NOMO-1 (cell line): ENCODE results near the gene ZNF584.

Experiments used
- DNase-seq, 2 experiments: peaks; one replicate each; lab custom pipeline; 2025; ENCODE audit not compliant: unreplicated experiment in 2 of 2; lab: John Stamatoyannopoulos, UW

ZNF584 gene

DNA sequence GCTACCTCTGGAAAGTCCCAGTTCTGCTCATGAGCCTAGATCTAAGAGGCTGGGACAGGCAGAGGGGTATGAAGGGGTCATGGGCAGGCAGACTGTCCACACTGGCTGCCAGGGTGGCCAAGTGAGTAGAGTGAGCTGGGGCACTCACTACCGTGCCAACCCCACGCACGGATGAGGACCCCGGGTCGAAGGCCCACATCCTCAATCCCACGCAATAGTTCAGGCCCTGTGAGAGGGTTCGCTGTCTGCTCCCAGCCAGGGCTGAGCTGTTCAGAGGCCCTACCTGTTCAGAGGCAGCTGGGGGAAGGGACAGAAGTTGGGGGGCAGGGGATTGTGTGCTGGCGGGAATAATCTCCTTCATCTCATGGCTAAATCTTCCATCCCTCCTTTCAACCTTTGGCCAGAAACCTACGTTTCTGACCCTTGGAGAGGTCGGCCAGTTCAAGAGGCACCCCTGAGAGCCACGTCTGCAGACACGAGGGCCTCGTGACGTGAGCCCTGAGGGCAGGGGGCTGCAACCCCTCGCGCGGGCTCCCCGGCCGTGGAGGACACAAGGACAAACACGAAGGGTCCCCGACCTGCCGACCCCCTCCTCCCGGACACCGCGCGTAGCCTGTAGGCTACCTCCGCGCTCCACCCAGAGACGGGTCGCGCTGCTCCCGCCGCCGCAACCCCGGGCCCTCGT is 22.4 kb upstream of the ZNF584 start:
- no peak for DNase-seq

DNA sequence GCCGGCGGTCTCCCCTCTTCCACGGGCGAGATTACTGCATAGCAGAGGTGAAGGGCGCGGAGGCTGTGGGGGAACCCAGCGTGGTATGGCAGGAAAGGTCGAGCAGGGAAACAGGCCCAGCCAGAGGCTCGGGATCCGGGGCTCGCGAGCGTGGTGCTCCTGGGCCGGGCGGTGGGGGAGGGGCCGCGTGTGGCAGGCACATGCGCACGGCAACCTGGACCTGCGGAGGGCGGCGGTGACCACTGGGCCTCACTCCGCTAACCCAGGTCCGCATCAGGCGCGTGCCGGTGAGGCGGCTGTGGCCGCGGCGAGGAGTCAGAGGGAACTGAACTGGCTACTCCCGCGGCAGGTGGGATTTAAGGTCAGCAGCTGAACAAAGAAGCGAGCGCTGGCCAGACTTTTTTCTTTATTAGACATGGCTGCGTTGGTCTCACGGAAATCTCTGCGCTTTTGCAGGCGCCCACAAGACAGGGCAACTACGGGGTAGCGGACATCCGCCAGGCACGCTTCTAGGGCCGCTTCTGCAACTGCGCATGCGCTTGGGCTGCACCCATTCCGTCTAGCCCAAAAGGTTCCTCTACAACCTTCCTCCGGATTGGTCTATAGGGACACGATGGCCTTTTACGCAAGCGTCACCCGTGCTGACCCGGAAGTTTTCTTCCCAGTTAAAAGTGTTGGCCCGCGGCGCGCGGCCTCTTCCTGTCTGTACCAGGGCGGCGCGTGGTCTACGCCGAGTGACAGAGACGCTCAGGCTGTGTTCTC is 21.7 kb upstream of the ZNF584 start, which contains the start of gene RPS5:
Gene RPS5, plus strand, starts transcription at position 694 of the 762 bp plus-strand sequence. CDS start 869 bp downstream, outside the sequence.
- peak; percentile 95 to 98 for DNase-seq

DNA sequence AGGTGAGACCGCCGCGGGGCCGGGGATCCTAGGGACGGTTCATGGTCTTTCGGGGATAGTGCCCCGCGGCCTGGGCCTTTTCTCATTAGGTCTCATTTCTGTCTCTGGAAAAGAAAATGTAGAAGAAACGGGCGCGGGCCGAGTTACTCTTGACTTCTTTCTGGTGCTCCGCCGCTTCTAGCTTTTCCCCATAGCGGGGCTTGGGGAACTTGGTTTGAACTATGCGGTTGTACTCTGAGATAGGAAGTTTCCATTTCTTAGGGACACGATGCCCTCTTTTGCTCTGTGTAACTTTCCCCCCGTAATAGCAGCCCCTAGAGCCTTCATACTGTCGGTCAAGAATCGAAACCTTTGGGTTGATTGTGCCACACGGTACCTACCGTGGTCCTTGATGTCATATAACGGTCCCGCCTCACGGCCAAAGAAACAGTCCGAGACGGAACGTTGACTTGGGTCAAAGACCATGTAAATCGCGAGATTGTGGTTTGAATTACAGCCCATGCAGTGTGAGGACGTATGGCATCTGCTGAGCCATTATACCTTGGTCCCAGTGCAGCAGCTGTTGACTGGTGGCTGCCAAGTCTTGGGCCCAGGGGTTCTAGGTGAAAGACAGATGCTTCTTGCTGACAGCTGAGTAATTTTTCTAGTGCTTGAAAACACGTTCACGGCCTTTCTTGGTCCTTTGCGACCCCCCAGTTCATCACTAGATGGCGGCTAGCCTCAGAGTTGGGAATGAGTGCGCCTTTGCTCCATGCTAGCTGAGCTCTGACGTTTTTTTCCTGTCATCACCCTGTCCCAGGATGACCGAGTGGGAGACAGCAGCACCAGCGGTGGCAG is 20.9 kb upstream of the ZNF584 start:
- DNase-seq, result no peak

DNA sequence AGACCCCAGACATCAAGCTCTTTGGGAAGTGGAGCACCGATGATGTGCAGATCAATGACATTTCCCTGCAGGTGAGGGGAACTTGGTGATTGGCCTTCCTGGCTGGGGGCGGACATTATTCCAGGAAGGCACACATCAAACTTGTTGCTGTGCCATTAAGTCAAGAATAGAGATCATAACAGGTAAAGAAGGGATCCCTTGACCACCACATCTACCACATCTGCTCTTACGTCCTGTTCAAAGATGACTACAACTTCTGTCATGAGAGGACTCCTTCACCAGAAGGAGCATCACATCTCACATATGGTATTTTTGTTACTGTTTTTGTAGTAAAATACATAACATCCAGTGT is 20.3 kb upstream of the ZNF584 start:
- DNase-seq, result no peak

DNA sequence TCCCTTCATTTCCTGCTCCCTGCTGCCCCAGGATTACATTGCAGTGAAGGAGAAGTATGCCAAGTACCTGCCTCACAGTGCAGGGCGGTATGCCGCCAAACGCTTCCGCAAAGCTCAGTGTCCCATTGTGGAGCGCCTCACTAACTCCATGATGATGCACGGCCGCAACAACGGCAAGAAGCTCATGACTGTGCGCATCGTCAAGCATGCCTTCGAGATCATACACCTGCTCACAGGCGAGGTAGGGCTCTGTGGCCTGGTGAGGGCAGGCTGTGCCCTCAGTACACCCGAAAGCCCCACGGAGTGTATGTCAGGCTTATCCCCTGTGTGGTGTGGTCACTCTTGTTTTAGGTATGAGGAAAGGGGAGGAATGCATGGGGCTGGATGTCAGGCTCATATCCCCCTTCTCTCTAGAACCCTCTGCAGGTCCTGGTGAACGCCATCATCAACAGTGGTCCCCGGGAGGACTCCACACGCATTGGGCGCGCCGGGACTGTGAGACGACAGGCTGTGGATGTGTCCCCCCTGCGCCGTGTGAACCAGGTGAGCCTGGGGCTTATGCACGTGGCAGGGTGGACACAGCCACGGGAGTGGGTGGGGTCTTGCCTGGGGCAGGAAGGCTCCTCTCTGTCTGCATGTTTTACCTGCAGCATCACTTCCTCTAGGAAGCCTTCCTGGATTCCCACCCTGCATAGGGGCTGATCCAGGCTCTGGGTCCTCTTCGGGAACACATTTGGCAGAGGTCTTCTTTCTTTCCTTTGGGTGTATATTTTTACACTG is 15.3 kb upstream of the ZNF584 start:
- DNase-seq, result no peak

DNA sequence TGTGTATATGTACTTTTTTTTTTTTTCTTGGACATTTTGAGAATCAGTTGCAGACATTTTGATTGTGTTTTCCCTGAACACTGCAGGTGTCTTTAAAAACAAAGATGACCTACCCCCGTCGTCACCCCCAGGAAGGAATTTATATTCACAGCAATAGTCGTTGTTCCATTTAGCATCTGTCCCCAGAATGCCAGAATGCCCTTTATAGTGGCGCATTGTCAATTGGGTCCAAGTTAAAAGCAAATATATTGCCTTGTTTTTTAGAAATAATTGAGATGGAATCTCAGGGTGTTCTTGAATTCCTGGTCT is 14.8 kb upstream of the ZNF584 start:
- no peak for DNase-seq

DNA sequence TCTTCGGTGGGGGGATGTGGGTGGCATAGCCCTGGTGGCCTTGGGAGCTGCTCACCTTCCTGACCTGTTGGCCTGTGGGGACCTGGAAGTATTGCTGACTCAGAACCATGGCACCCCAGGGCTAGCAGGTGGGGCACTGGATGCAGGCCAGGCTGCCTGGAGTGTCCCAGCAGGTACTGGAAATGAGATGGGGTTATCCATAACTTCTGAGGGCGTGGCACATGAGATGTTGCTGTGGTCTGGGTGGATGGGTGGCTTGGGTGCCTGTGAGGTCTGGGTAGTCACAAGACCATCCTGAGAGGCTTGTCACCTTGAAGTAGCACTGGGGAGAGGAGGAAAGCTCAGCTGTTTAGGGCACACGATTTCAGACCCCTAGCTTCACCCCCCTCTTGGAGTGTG is 13.6 kb upstream of the ZNF584 start:
- DNase-seq, result no peak

DNA sequence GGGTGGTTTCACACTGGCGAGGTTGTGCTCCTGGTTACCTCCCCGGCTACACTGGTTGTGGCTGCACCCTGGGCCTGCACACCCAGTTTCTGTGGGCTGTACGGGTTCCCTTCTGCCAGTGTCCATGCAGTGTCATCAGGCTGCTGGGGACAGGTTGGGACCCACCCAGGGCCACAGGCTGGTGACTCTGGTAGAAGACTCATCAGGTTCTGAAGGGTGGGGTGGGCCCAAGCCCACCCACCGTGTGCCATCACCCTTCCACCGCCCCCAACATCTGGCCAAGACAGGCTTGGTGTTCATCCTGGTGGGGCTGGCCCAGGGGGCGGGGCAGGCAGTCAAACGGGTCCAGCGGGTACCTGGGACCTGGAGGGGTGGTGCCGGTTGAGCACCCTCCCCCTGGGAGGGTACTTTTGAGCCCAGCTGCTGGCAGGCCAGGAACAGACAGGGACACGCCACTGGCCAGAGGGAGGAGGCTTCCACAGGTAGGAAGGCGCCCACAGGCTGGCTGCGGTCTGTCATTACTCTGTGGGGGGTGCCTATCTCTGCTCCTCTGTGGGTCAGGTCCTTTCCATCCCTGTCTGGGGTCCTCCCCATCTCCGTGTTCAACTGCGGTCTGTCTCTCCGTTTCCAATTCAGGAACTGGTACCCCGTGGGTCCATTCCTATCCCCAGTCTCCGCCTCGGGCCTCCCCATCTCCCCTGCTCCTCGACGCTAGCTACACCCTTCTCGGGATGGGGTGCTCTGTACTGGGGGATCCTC is 13.1 kb upstream of the ZNF584 start, which contains the start of gene RNF225:
Gene RNF225, plus strand, starts transcription at position 437 of the 759 bp plus-strand sequence. CDS start 434 bp downstream, outside the sequence.
- DNase-seq, result no peak

DNA sequence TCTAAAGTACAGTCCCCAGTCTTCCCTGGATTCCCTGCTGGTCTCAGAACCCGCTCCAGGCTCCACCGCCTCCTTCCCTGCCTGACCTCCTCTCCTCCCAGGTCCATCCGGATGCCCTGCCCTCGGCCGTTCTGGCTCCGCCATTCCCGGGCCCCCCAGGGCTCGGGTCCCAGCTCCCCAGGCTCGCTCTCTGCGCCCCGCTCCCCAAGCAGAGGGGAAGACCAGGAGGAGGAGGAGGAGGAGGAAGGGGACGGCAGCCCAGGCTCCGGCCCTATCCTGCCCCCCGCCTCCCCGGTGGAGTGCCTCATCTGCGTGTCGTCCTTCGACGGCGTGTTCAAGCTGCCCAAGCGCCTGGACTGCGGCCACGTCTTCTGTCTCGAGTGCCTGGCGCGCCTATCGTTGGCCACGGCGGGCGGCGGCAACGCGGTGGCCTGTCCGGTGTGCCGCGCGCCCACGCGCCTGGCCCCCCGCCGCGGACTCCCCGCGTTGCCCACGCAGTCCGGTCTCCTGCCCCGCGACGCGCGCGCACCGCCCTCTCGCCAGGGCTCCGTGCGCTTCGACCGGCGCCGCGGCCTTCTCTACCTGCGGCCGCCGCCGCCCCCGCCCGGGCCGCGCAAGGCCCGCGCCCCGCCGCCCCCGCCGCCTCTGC is 12.3 kb upstream of the ZNF584 start:
- DNase-seq, result no peak

DNA sequence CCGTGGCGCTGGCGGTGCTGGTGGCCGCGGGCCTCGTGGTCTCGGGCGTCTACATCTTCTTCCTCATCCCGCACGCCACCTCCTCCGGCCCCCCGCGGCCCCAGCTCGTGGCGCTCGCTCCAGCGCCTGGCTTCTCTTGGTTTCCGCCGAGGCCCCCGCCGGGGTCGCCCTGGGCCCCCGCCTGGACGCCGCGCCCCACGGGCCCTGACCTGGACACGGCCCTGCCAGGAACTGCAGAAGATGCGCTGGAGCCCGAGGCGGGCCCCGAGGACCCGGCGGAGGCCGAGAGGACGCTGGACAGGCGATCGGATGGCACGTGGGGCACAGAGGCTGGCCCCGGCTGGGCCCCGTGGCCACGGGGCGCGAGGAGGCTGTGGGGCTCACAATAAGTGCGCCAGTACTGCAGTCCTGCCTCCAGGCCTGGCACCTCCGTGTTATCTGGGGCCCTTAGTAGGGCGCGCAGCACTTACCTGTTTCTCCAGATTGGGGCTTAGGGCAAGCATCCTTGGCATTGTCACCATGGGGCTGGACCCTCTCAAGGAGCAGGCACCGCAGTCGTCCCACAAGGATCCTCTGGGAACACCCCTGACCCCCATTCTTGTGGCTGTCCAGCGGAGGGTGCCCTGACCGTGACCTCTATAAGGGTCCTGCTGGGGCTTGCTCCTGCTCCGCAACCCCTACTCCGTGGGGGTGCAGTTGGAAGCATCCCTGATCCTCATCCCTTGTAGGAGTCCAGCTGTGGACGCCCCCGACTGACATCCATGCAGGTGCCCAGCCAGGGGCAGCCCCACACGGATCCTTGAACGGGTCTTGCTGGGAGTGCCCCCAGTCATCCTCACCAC is 11.5 kb upstream of the ZNF584 start:
- no peak for DNase-seq

DNA sequence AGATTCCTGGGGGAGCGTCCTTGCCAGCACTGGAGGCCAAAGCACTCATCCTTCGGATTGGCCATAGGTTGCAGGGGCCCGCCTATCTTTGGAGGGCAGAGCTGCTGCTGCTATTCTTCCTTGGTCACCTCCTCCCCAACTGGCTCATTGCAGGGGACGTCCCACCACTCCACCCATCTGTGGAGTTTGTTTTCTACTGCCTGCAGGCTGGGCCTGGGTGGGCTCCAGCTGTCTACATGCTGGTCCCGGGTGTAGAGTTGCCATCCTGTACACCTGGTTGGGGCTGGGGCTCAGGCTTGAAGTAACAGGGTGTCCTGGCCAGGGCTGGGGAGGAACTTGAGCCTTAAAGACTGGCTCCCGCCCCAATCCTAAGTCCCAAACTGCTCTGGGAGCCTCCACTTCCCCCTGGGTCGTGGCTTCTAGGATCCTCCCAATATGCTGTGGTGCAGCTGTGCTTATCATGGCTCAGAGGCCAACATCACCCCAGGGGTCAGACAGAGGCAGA is 10.9 kb upstream of the ZNF584 start:
- no peak for DNase-seq

DNA sequence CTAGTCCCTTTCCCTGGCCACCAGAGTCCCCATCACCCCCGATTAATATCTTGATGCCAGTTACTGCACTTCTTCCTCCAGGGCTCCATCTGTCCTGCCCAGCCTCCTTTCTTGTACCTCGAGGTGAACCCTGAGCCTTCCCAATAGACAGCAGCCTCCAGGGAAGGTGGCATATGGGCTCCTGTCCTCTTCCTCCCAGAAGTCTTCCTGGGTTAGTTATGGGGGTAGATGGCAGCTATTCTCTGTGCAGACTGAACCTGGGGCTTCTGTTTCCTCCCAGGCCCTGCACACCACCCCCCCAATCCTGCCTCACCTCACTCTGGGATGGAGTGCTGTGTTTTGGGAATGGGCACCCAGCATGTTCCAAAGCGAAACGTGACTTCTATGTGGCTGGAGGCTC is 10.4 kb upstream of the ZNF584 start:
- DNase-seq, result no peak

DNA sequence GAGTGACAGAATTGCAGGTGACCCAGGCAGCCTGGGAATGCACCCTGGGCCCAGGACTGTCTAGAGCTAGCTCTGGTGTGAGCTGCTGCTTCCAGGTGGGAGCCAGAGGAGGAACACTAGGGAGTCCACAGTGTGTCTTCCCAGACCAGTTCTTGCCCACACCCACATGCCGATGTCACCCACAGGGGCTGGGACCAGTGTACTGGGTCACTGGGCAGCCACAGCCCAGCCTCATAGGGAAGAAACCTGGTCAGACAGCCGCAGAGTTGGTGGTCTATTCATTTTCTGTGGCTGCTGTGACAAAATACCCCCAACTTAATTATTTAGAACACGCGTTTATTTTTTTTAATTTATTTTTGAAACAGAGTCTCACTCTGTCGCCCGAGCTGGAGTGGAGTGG is 9.9 kb upstream of the ZNF584 start:
- no peak for DNase-seq

DNA sequence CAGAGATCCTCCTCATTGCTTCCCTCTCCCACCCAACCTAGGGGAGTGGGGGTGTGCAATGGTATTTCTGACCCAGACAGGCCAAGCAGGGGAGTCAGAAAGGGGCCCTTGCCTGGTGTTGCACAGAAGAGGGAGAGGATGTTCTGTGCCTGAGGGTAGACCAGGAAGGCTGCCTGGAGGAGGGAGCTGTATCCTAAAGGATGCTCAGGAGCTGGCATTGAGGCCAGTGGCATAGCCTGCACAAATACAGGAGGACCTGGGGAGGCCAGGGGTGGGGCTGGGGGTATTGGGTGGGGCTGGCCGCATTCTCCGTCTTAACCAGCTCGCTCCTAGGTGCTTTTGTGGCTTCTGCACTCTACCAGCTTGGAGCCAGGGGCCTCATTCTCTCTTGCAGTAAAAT is 8.5 kb upstream of the ZNF584 start:
- no peak for DNase-seq

DNA sequence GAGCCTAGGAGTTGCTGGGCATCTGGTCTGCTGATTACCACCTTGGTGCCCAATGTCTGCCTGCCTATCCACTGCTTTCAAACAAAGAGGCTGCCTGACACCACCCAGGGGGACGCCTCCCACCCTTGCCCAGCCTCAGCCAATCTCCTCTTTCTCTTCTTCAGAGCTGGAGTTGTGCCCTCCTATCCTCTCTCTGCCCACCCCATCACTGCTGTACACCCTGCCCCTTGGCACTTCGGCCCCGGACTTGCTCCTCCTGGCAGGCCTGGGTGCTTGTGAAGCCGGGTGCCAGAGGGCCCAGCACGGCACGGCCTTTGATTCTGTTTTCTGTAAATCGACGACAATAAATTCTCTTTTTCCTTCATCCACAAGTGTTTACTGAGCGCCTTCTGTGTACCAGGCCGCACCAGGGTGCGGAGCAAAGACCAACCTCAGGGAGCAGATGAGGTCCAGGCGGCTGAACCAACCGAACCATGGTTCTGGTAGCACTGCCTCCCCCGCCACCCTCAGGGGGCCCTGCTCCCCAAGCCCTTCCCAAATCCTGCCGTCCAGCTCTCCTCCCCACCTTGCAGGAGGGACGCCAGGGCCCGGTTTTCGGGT is 8.0 kb upstream of the ZNF584 start:
- DNase-seq, result no peak

DNA sequence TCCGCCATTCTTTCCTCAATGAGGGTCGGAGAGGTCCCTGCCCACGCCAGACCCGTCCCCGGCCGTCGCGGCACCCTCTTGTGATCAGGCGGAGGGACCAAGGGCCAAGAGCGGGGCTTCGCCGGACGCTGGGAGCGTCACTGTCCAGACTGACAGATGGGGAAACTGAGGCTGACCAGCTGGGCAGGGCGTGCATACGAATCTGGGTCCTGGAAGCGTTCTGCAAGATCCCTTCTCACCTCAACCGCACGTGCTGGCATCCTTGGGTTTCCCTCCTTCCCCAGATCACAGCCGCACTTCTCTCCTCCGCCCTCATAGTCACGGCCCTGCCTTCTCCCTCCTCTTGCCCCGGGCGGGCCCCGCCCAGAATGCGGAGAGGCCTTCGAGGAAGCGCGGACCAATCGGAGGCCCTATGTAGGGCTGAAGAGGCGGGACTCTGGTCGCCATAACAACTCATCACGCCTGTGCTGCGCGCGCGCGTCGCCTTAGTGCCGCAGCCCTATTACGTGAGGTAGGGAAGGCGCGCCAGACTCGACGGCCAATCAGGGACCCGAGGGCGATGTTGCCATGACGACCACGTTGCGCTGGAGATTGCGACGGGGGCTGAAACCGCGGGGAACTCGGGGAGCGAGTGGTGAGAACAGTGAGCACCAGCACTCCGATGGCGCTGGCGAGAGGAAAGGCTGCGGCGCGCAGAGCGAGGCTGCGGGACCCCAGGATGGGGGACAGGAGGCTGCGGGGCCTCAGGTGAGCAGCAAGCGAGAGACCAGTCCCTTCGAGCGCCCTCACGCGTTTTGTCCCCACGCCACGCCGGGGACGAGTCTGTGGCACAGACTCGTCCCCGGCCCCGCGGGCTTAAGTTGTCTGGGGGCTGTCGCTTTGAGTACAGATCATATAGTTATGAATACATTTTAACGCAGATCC is 7.3 kb upstream of the ZNF584 start:
- DNase-seq, result peak; percentile 98 to 99

DNA sequence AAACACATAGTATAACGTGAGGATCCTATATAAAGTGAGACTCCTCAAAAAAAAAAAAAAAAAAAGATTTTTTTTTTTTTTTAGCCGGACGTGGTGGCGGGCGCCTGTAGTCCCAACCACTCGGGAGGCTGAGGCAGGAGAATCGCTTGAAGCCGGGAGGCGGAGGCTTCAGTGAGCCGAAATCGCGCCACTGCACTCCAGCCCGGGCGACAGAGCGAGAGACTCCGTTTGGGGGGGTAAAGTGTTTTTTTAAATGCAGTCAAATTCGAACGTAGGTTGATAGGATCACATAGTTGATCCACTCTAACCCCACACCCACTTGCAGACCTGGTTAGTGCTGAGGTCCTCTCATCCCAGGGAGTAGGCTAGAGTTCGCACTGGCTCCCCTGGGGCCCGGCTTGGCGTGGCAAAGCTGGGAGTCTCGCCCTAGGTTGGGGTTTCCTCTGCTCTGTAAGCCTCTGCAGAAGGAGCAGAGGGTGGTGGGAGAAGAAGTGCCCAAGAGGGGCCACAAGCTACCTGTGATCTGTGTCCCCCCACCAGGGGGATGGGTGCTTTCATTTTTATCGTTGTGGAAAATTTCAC is 6.5 kb upstream of the ZNF584 start:
- no peak for DNase-seq
